Progenitor cell of endocrine pancreas (in vitro differentiated cells): ENCODE data around the gene KIAA0930. TPM values are rescaled to one million over a fixed set of nuclear protein-coding genes. Genes with fewer than 3 reads are reported as not detected.

Experiments
- DNase-seq: peaks from one replicate; pipeline ENCODE4 v3.0.0; 2021; ENCODE audit warnings: low spot score; ENCODE audit not compliant: unreplicated experiment
- H3K27ac Mint-ChIP-seq: 2 replicates; pipeline ENCODE4 v1.8.0; 2021; ENCODE audit warnings: mild to moderate bottlenecking, moderate library complexity, mixed read lengths
- H3K27me3 Mint-ChIP-seq: 2 replicates; pipeline ENCODE4 v1.8.0; 2021; ENCODE audit warnings: mixed read lengths
- H3K36me3 Mint-ChIP-seq: 2 replicates; pipeline ENCODE4 v1.8.0; 2022; ENCODE audit warnings: mixed read lengths; ENCODE audit not compliant: insufficient read depth
- H3K4me1 Mint-ChIP-seq: 2 replicates; pipeline ENCODE4 v1.8.0; 2021; ENCODE audit warnings: low read depth, mixed read lengths
- H3K4me3 Mint-ChIP-seq: 2 replicates; pipeline ENCODE4 v1.8.0; 2021; ENCODE audit warnings: low read depth, mild to moderate bottlenecking, moderate library complexity, mixed read lengths
- H3K9me3 Mint-ChIP-seq: 2 replicates; pipeline ENCODE4 v1.8.0; 2021; ENCODE audit warnings: low read depth, mixed read lengths
- CTCF ChIP-seq: fragments of 200-600 bp; sonication (generic); IDR thresholded peaks from one replicate; pipeline ENCODE4 v1.5.0; 2021; ENCODE audit warnings: antibody characterized with exemption, mild to moderate bottlenecking; ENCODE audit not compliant: unreplicated experiment
- total RNA-seq: library from RNA; stranded (reverse); gene quantifications from 2 replicates; pipeline ENCODE4 v1.2.1, GENCODE V29; 2021

KIAA0930 gene
- total RNA-seq, 1 donor from 2014 or later = 45.3 TPM

DNA sequence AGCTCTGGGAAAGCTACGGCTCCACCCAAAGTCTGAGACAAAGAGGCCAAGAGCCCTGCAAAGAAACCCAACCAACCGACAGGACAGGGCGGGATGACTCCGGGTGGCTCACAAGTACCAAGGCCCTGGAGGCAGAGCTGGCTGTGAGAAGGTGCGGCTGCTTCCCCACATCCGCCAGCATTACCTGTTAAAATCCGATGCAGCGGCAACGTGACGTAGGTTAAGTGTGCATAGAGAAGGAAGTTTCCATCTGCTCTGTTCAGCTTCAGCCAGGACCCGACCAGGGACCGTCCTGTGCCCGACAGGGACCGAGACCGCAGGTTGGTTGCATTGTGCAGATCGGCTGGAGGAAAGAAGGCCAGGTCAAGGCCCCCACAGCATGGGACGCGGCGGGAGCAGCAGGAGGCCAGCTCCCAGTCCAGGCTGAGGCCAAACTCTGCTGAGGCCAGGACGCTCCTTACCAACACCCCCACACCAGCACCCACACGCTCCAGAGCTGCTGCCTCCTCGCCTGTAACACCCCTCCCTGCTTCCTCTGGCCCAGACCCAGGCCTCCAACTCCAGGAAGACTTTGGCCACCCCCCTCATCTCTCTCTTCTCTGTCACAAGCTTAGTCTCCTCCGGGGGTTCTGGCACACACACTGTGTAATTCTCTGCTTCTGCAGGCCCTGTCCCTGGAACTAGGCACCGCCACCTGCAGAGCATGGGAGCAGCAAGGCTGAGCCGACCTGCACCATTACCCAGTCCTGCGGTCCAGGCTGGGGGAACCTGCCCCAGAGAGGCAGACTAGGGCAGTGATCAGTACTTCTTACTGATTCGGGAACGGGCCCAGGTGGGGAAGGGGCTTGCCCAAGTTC is 42.9 kb downstream of the KIAA0930 start:
- H3K4me3 Mint-ChIP-seq = no peak overlapping the region
- TF ChIP-seq CTCF = no peak
- no peaks in the 10 kb centered on the region for H3K27me3 Mint-ChIP-seq
- no peak for DNase-seq
- H3K4me1 Mint-ChIP-seq = peaks cover 12% of the 10 kb centered on the region
- peak overlapping the region; percentile 31 for H3K27ac Mint-ChIP-seq
- peaks cover 11% of the 10 kb centered on the region for H3K36me3 Mint-ChIP-seq
- no peaks in the 10 kb centered on the region for H3K9me3 Mint-ChIP-seq

DNA sequence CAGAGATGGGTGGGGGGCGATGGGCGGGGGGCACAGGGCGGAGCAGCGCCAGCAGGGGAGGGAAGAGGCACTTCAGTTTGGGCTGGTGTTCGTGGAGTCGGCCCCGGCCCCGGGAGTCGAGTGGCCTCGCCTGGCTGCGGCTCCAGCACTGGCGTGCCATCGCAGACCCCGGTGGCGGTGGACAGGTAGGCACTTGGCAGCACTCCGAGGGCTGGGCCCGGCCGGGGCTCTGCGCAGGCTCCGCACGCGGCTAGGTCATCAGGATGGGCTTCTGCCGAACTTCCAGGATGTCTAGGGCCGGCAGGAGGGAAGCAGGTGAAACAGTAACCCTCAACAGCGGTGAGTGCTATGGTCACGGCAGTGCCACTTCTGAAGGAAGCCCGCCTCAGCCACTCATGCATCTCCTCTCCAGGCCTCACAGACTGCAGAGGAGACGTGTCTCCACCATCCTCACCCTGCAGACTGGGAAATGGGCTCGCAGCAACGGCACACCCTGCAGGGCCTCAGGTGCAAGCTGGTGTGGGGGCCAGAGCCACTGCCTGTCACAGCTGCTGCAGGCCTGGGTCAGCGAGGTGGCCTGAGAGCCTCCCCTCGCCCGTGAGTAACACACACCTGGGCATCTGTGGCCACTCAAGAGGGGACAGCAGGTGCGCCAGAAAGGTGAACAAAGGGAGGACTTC is 43.6 kb downstream of the KIAA0930 start:
- Mint-ChIP-seq H3K27me3 (no peaks in the 10 kb centered on the region), H3K27ac (no peak overlapping the region), H3K9me3 (no peaks in the 10 kb centered on the region), H3K4me1 (peaks cover 12% of the 10 kb centered on the region), H3K4me3 (no peak overlapping the region), H3K36me3 (peaks cover 11% of the 10 kb centered on the region)
- no peak for DNase-seq
- TF ChIP-seq CTCF = no peak

DNA sequence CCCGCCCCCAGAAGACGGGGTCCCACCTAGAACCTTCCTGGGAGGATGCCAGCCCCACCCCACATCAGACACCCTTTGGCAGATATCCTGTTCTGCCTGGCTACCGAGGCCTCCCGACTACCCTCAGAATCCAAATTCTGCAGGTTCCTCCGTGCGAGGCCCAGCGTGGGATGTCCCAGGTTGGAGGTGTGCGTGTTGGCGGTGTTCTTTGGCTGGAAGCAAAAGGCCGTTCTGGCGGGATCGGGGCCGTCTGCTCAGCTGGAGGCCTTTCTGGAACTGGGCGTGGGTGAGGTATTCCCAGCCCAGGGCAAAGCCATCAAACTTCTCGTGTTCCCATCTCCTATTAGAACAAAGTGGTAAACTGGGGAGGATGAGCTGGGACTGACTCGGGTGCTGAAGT is 44.4 kb downstream of the KIAA0930 start:
- peaks cover 11% of the 10 kb centered on the region for H3K36me3 Mint-ChIP-seq
- peaks cover 8% of the 10 kb centered on the region for H3K4me1 Mint-ChIP-seq
- H3K27ac Mint-ChIP-seq = no peak overlapping the region
- no peak for DNase-seq
- no peaks in the 10 kb centered on the region for H3K27me3 Mint-ChIP-seq
- no peaks in the 10 kb centered on the region for H3K9me3 Mint-ChIP-seq
- H3K4me3 Mint-ChIP-seq = no peak overlapping the region
- no peak for TF ChIP-seq CTCF

DNA sequence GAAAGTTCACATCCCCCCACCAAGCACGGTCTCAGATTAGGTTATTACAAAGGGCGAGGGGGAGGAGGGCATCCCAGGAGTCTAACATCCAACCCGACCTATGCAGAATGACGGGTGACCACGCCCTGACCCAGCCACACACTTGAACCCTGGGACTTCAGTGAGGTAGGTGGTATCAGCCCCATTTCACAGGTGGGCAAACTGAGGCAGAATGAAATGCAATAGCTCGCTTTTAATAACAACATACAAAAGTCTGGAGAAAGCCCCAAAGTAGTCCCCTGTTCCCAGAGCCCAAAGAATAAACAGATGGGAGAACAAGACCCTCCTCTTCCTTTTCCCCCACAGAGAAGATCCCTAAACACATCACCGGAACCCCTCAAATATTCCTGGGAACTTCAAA is 45.1 kb downstream of the KIAA0930 start:
- Mint-ChIP-seq H3K4me3 (no peak overlapping the region), H3K9me3 (no peaks in the 10 kb centered on the region), H3K36me3 (peaks cover 11% of the 10 kb centered on the region), H3K4me1 (peaks cover 6% of the 10 kb centered on the region), H3K27me3 (no peaks in the 10 kb centered on the region), H3K27ac (no peak overlapping the region)
- DNase-seq = no peak
- no peak for TF ChIP-seq CTCF

DNA sequence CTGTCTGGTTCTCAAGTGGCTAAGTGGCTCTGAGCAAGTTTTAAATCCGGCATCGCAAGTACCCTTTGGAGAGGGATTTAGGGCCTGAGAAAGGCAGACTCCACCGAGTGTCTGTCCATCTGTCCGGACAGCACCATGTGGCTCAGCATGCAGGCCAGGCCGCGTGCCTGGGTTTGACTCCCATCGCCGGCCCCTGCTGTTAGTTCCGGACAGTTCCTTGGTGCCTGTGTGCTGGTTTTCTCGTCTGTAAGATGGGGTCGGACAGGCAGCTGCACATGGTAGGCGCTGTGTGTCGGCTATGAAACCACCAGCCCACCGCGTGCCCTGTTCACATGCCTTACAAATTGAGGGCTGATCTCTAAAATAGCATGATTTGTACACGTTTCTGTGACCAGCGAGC is 46.0 kb downstream of the KIAA0930 start:
- Mint-ChIP-seq H3K4me3 (no peak overlapping the region), H3K4me1 (peaks cover 6% of the 10 kb centered on the region), H3K36me3 (peaks cover 10% of the 10 kb centered on the region), H3K27ac (no peak overlapping the region), H3K27me3 (no peaks in the 10 kb centered on the region), H3K9me3 (no peaks in the 10 kb centered on the region)
- no peak for DNase-seq
- no peak for TF ChIP-seq CTCF
